IMR-90 (cell line): ENCODE results near the gene AOPEP.

Source experiments
- CHD1 ChIP-seq: IDR thresholded peaks from 2 replicates; pipeline ENCODE4 v1.6.1; 2012; ENCODE audit warnings: low read depth, low read length, improper control_type of control experiment
- CTCF ChIP-seq: conservative IDR thresholded peaks from 2 replicates; pipeline ENCODE4 v1.5.1; 2012; ENCODE audit warnings: mild to moderate bottlenecking, low read depth, low read length, improper control_type of control experiment
- MAFK ChIP-seq: IDR thresholded peaks from 2 replicates; pipeline ENCODE4 v1.6.1; 2012; ENCODE audit warnings: low read depth, low read length, improper control_type of control experiment
- NFE2L2 ChIP-seq: fragments of 150-350 bp; IDR thresholded peaks from 2 replicates; pipeline ENCODE4 v1.6.1; 2016; ENCODE audit warnings: low read depth, mild to moderate bottlenecking, low read length
- POLR2A ChIP-seq: IDR thresholded peaks from 2 replicates; pipeline ENCODE4 v1.6.1; 2012; ENCODE audit warnings: mild to moderate bottlenecking, low read depth, low read length
- RAD21 ChIP-seq: IDR thresholded peaks from 2 replicates; pipeline ENCODE4 v1.6.1; 2012; ENCODE audit warnings: low read length, improper control_type of control experiment
- RFX5 ChIP-seq: IDR thresholded peaks from 2 replicates; pipeline ENCODE4 v1.8.0; 2012; ENCODE audit warnings: low read depth, mild to moderate bottlenecking, low read length, moderate library complexity
- SMC3 ChIP-seq: fragments of 150-350 bp; IDR thresholded peaks from 2 replicates; pipeline ENCODE4 v1.6.1; 2016; ENCODE audit warnings: low read depth, mild to moderate bottlenecking, antibody characterized with exemption, low read length, moderate library complexity

GRCh38 chr9:94999832-95000231 is 273.3 kb downstream of the AOPEP start:
- TF ChIP-seq MAFK (no peak), CTCF (no peak), POLR2A (no peak), NFE2L2 (no peak), SMC3 (no peak), RAD21 (no peak), RFX5 (no peak), CHD1 (no peak)
